ENCODE results near the gene PDZD2. TPM values are rescaled to one million over a fixed set of nuclear protein-coding genes. Genes with fewer than 3 reads are reported as not detected.
A peak's percentile ranks its signal among the peaks of the same experiment; 100 is the strongest.

PDZD2 gene
- total RNA-seq, 1 donor from 2014 or later: 21.5 TPM

DNA sequence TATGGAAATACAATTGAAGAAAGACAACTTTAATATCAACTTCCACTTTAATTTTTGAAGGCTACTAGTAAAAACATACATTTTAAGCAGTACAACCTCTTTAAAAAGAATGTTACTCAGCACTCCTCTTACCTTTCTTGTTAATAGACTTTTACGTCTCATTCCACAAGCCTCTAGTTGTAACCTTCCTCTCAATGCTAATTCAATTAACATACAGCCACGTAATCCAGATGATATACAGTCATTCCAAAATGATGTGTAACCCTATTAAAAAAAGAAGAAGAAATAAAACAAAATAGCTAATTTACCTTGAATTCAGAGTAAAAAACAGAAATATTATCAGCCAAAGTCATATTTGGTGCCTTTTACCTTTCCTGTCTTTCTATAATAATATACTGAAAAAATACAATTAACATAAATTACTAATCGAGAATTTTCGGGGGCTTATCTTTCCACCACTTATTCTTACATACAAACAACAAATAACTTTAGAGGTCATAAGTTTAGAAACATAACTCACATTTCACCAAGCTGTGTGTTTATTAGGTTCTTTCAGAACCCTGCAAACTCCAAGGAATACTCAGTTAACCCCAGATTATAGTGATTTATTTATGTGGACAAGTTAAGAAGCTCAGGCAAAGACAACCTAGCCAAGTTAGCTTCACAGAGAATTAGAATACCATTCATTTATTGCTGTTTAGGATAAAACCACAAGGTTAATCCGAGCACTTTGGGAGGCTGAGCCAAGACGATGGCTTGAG, 504.9 kb downstream of the PDZD2 start:
- DNase-seq (ENCODE audit: low spot score in 2 of 2, unreplicated experiment in 2 of 2): no peak
- no peaks in the 10 kb centered on the region for H3K27me3 Mint-ChIP-seq (ENCODE audit: low read depth)
- H3K36me3 Mint-ChIP-seq: peaks cover 24% of the 10 kb centered on the region
- TF ChIP-seq, protein P1, sequence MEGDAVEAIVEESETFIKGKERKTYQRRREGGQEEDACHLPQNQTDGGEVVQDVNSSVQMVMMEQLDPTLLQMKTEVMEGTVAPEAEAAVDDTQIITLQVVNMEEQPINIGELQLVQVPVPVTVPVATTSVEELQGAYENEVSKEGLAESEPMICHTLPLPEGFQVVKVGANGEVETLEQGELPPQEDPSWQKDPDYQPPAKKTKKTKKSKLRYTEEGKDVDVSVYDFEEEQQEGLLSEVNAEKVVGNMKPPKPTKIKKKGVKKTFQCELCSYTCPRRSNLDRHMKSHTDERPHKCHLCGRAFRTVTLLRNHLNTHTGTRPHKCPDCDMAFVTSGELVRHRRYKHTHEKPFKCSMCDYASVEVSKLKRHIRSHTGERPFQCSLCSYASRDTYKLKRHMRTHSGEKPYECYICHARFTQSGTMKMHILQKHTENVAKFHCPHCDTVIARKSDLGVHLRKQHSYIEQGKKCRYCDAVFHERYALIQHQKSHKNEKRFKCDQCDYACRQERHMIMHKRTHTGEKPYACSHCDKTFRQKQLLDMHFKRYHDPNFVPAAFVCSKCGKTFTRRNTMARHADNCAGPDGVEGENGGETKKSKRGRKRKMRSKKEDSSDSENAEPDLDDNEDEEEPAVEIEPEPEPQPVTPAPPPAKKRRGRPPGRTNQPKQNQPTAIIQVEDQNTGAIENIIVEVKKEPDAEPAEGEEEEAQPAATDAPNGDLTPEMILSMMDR (IDR thresholded peaks at IDR 0.05; ENCODE audit: unreplicated experiment): no peak
- H3K4me1 Mint-ChIP-seq: peaks cover 33% of the 10 kb centered on the region
- peak overlapping the region; percentile 80 for H3K27ac Mint-ChIP-seq
- H3K9me3 Mint-ChIP-seq: no peaks in the 10 kb centered on the region
- H3K4me3 Mint-ChIP-seq: no peak overlapping the region

GRCh38 chr5:32144378-32145207, 505.7 kb downstream of the PDZD2 start:
- TF ChIP-seq, protein P1 (IDR thresholded peaks at IDR 0.05; ENCODE audit: unreplicated experiment): no peak
- Mint-ChIP-seq H3K27ac (peak overlapping the region; percentile 70), H3K4me1 (peaks cover 36% of the 10 kb centered on the region), H3K36me3 (peaks cover 21% of the 10 kb centered on the region), H3K27me3 (ENCODE audit: low read depth) (no peaks in the 10 kb centered on the region), H3K4me3 (no peak overlapping the region), H3K9me3 (no peaks in the 10 kb centered on the region)
- no peak for DNase-seq (ENCODE audit: low spot score in 2 of 2, unreplicated experiment in 2 of 2)

DNA sequence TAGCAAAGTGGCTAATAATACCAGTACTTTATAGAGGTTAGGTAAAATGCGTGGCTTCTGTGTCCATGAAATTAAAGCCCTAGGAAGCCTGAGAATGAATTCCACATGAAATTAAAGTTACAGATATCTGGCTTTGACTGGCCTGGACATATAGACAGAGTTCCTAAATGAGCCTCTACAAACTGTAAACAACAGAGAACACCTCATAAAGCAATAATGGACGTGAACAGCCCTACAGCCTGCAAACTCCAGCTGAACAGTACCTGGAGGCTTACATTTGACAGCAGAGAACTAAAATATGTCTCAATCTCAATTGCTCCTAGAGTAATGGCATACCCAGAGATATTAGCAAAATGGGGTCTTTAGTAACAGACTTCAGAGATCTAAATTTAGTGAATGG, 506.4 kb downstream of the PDZD2 start:
- Mint-ChIP-seq H3K27ac (peak overlapping the region; percentile 45), H3K4me1 (peaks cover 35% of the 10 kb centered on the region), H3K27me3 (ENCODE audit: low read depth) (no peaks in the 10 kb centered on the region), H3K36me3 (peaks cover 17% of the 10 kb centered on the region), H3K4me3 (no peak overlapping the region), H3K9me3 (no peaks in the 10 kb centered on the region)
- TF ChIP-seq, protein P1 (IDR thresholded peaks at IDR 0.05; ENCODE audit: unreplicated experiment): no peak
- no peak for DNase-seq (ENCODE audit: low spot score in 2 of 2, unreplicated experiment in 2 of 2)

DNA sequence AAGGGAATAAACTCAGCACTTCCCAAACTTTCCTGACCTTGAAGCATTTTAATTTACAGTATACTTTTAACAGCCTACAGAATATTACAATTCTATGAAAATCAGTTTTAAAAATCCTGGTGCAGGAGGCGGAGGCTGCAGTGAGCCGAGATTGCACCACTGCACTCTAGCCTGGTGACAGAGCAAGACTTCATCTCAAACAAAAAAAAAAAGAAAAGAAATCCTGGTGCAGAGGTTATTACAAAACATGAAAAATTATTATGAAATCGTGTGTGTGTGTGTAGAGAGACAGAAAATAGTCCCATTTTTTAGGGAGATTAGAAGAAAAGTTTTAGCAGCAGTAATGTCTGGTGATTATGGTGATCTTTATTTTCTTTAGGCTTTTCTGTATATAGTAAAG, 508.3 kb downstream of the PDZD2 start:
- TF ChIP-seq, protein P1 (IDR thresholded peaks at IDR 0.05; ENCODE audit: unreplicated experiment): no peak
- Mint-ChIP-seq H3K36me3 (peaks cover 10% of the 10 kb centered on the region), H3K4me1 (peaks cover 35% of the 10 kb centered on the region), H3K9me3 (peaks cover 3% of the 10 kb centered on the region), H3K4me3 (no peak overlapping the region), H3K27ac (peak overlapping the region; percentile 11), H3K27me3 (ENCODE audit: low read depth) (no peaks in the 10 kb centered on the region)
- no peak for DNase-seq (ENCODE audit: low spot score in 2 of 2, unreplicated experiment in 2 of 2)

DNA sequence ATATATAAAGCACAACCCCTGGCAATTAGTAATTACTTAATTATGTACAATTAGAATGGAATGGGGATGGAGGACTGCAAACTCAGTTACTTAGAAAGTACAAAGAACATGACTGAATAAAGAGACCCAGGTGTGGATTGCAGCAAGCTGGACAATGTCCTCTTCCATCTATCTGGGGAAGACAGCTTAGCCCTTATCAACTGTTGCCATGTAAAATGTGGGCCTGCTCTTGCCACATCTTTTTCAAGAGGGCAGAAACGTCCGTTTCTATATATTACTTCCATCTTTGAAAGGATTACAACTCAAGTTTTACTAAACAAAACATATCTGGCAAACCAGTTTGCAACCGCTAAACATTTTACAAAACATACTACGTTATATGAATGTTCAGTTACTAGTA, 509.0 kb downstream of the PDZD2 start:
- no peak for DNase-seq (ENCODE audit: low spot score in 2 of 2, unreplicated experiment in 2 of 2)
- peak overlapping the region; percentile 16 for H3K27ac Mint-ChIP-seq
- H3K9me3 Mint-ChIP-seq: peaks cover 3% of the 10 kb centered on the region
- no peaks in the 10 kb centered on the region for H3K27me3 Mint-ChIP-seq (ENCODE audit: low read depth)
- H3K36me3 Mint-ChIP-seq: peaks cover 9% of the 10 kb centered on the region
- TF ChIP-seq, protein P1 (IDR thresholded peaks at IDR 0.05; ENCODE audit: unreplicated experiment): no peak
- no peak overlapping the region for H3K4me3 Mint-ChIP-seq
- H3K4me1 Mint-ChIP-seq: peaks cover 35% of the 10 kb centered on the region

All from mesothelial cell of epicardium (in vitro differentiated cells).